ENCODE measurements around the gene LRG1.

DNA sequence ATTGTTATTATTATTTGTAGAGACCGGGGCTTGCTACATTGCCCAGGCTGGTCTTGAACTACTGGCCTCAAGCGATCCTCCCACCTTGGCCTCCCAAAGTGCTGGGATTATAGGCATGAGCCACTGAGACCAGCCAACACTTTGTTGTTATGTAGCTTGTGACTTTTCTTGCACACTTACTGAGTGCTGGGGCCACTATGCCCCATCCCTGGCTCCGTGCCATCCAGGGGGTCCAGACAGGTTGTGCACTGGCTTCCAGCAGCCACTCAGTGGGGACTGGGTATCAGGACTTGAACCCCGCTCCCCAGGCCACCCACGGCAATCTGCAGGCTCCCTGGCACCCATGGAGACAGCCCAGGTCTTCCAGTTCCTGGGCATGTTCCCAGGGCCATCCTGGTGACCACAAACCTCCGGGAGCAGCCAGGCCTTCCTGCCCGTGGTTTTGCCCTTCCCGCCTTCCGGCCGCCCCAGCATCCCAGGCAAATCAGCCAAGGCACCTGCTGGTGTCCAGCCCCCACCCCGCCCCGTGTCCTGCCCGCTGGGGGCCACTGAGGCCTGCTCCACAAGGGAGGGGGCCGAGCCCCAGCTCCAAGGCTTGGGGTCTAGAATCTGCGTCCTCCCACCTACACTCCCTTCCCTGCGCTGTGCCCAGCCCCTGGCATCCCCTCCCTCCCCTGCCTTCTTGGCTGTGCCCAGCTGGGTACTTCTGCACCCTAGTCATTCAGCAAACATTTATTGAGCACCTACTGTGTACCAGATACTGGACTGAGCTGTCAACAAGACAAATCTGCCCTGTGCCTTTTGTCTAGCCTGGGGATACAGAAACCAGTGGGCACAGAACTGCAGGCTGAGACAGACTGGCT is 43.4 kb upstream of the LRG1 start:
- TF ChIP-seq, protein P1, sequence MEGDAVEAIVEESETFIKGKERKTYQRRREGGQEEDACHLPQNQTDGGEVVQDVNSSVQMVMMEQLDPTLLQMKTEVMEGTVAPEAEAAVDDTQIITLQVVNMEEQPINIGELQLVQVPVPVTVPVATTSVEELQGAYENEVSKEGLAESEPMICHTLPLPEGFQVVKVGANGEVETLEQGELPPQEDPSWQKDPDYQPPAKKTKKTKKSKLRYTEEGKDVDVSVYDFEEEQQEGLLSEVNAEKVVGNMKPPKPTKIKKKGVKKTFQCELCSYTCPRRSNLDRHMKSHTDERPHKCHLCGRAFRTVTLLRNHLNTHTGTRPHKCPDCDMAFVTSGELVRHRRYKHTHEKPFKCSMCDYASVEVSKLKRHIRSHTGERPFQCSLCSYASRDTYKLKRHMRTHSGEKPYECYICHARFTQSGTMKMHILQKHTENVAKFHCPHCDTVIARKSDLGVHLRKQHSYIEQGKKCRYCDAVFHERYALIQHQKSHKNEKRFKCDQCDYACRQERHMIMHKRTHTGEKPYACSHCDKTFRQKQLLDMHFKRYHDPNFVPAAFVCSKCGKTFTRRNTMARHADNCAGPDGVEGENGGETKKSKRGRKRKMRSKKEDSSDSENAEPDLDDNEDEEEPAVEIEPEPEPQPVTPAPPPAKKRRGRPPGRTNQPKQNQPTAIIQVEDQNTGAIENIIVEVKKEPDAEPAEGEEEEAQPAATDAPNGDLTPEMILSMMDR (IDR thresholded peaks at IDR 0.05; ENCODE audit: poor library complexity): no peak
- TF ChIP-seq EZH2phosphoT487 (IDR thresholded peaks at IDR 0.05; ENCODE audit: low read depth, severe bottlenecking, unreplicated experiment) (no peak), EZH2 (IDR thresholded peaks at IDR 0.05; ENCODE audit: borderline replicate concordance) (no peak)

Data from hepatocyte (in vitro differentiated cells).